ENCODE results near the gene TMEM9. TPM values are rescaled to one million over a fixed set of nuclear protein-coding genes. Genes with fewer than 3 reads are reported as not detected.

TMEM9 gene
- total and polyA plus RNA-seq, 4 donors: 30.5 to 59.5 (median 49.0) TPM

DNA sequence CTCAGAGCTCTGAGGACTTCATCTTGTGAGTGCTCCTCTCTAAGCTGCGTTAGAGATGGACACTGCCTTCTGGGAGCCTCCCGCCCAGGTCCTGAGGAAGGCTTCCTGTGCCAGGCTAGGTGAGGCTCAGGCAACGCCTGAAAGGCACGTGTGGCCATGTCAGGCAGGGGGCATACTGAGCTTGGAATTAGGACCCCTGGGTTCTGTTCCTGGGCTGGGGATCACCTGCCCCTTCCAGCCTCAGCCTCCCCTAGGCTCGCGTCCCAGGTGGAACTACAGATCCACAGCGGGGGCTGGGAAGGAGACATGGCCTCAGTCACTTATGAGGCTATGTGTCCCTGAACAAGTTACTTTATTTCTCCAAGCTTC is 17.3 kb downstream of the TMEM9 start:
- H3K4me1 ChIP-seq (ENCODE audit: control insufficient read depth in 4 of 4, insufficient read depth in 4 of 4, low read length in 3 of 4): no peaks in the 10 kb centered on the region
- peaks cover 3 to 45% (median 12%) of the 10 kb centered on the region in 4 donors for H3K36me3 ChIP-seq (ENCODE audit: control insufficient read depth in 4 of 4, insufficient read depth in 3 of 4, low read depth in 1 of 4, low read length in 3 of 4)
- WGBS: 95% methylated on average over 7 of the region's 7 CpGs
- H3K27me3 ChIP-seq (ENCODE audit: control insufficient read depth in 4 of 4, insufficient read depth in 4 of 4, low read length in 3 of 4): no peaks in the 10 kb centered on the region
- no peaks in the 10 kb centered on the region for H3K9me3 ChIP-seq (ENCODE audit: control insufficient read depth in 4 of 4, low read length in 3 of 4)
- no peak overlapping the region for H3K27ac ChIP-seq (ENCODE audit: low read depth in 1 of 2, low read length in 2 of 2)
- H3K4me3 ChIP-seq (ENCODE audit: low read depth in 1 of 3, low read length in 3 of 3): no peak overlapping the region
- no peak overlapping the region for H3K9ac ChIP-seq (ENCODE audit: low read depth in 1 of 2, low read length in 2 of 2)
- TF ChIP-seq HNF4A (conservative IDR thresholded peaks at IDR 0.05) (no peak), RAD21 (IDR thresholded peaks at IDR 0.05) (no peak), SP1 (IDR thresholded peaks at IDR 0.05) (no peak), FOXA2 (IDR thresholded peaks at IDR 0.05) (no peak), RXRA (IDR thresholded peaks at IDR 0.05) (no peak), JUND (IDR thresholded peaks at IDR 0.05) (no peak), YY1 (IDR thresholded peaks at IDR 0.05) (no peak), EGR1 (IDR thresholded peaks at IDR 0.05; ENCODE audit: low read depth in 2 of 2) (no peak), GABPA (IDR thresholded peaks at IDR 0.05 in 1 of 2, conservative IDR thresholded peaks at IDR 0.05 in 1 of 2) (no peak), FOXA1 (IDR thresholded peaks at IDR 0.05) (no peak)
- TF ChIP-seq, protein P1, sequence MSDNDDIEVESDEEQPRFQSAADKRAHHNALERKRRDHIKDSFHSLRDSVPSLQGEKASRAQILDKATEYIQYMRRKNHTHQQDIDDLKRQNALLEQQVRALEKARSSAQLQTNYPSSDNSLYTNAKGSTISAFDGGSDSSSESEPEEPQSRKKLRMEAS (IDR thresholded peaks at IDR 0.05): no peak
- TF ChIP-seq, protein P2, sequence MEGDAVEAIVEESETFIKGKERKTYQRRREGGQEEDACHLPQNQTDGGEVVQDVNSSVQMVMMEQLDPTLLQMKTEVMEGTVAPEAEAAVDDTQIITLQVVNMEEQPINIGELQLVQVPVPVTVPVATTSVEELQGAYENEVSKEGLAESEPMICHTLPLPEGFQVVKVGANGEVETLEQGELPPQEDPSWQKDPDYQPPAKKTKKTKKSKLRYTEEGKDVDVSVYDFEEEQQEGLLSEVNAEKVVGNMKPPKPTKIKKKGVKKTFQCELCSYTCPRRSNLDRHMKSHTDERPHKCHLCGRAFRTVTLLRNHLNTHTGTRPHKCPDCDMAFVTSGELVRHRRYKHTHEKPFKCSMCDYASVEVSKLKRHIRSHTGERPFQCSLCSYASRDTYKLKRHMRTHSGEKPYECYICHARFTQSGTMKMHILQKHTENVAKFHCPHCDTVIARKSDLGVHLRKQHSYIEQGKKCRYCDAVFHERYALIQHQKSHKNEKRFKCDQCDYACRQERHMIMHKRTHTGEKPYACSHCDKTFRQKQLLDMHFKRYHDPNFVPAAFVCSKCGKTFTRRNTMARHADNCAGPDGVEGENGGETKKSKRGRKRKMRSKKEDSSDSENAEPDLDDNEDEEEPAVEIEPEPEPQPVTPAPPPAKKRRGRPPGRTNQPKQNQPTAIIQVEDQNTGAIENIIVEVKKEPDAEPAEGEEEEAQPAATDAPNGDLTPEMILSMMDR (IDR thresholded peaks at IDR 0.05; ENCODE audit: low read depth, low read length, missing input control): no peak
- TF ChIP-seq, protein P3, sequence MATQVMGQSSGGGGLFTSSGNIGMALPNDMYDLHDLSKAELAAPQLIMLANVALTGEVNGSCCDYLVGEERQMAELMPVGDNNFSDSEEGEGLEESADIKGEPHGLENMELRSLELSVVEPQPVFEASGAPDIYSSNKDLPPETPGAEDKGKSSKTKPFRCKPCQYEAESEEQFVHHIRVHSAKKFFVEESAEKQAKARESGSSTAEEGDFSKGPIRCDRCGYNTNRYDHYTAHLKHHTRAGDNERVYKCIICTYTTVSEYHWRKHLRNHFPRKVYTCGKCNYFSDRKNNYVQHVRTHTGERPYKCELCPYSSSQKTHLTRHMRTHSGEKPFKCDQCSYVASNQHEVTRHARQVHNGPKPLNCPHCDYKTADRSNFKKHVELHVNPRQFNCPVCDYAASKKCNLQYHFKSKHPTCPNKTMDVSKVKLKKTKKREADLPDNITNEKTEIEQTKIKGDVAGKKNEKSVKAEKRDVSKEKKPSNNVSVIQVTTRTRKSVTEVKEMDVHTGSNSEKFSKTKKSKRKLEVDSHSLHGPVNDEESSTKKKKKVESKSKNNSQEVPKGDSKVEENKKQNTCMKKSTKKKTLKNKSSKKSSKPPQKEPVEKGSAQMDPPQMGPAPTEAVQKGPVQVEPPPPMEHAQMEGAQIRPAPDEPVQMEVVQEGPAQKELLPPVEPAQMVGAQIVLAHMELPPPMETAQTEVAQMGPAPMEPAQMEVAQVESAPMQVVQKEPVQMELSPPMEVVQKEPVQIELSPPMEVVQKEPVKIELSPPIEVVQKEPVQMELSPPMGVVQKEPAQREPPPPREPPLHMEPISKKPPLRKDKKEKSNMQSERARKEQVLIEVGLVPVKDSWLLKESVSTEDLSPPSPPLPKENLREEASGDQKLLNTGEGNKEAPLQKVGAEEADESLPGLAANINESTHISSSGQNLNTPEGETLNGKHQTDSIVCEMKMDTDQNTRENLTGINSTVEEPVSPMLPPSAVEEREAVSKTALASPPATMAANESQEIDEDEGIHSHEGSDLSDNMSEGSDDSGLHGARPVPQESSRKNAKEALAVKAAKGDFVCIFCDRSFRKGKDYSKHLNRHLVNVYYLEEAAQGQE (IDR thresholded peaks at IDR 0.05): no peak
- DNase-seq (ENCODE audit: low spot score): no peak

DNA sequence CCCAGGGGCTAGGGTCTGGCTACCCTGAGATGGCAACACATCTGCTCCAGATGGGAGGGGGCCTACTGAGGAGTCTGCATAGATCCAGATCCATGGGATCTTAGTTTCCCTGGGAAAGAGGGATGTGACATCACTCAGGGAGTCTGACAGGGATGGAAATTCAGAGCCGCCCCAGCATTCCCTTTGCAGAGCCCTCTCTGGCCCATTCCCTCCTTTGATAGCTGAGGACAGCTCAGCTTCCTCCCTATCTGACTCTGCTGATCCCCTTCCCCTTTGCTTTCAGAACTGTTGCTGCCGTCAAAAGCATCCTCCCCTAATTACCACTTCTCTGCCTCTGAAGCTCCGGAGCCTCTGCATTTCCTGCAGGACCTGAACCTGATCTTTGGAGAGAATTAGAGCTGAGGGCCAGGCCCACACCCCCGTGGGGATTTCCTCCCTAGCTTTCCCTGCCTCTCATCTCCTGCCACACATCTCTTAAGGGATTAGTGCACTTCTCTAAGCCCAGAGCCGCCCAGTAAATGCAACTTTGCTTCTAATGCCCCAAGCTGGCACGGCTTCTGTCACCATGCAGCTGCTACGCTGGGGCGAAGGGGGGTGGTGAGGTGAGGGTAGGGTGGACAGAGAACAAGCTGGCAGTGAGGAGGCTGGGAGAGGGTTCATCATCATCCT is 17.8 kb downstream of the TMEM9 start:
- H3K27me3 ChIP-seq (ENCODE audit: control insufficient read depth in 4 of 4, insufficient read depth in 4 of 4, low read length in 3 of 4): no peaks in the 10 kb centered on the region
- H3K4me3 ChIP-seq (ENCODE audit: low read depth in 1 of 3, low read length in 3 of 3): no peak overlapping the region
- peaks cover 3 to 44% (median 12%) of the 10 kb centered on the region in 4 donors for H3K36me3 ChIP-seq (ENCODE audit: control insufficient read depth in 4 of 4, insufficient read depth in 3 of 4, low read depth in 1 of 4, low read length in 3 of 4)
- H3K9me3 ChIP-seq (ENCODE audit: control insufficient read depth in 4 of 4, low read length in 3 of 4): no peaks in the 10 kb centered on the region
- H3K4me1 ChIP-seq (ENCODE audit: control insufficient read depth in 4 of 4, insufficient read depth in 4 of 4, low read length in 3 of 4): no peaks in the 10 kb centered on the region
- WGBS: 92% methylated on average over 8 of the region's 8 CpGs
- no peak for DNase-seq (ENCODE audit: low spot score)
- H3K27ac ChIP-seq (ENCODE audit: low read depth in 1 of 2, low read length in 2 of 2): no peak overlapping the region
- H3K9ac ChIP-seq (ENCODE audit: low read depth in 1 of 2, low read length in 2 of 2): no peak overlapping the region
- TF ChIP-seq GABPA (IDR thresholded peaks at IDR 0.05 in 1 of 2, conservative IDR thresholded peaks at IDR 0.05 in 1 of 2) (no peak), SP1 (IDR thresholded peaks at IDR 0.05) (no peak), NR2F2 (IDR thresholded peaks at IDR 0.05) (no peak), FOXA2 (IDR thresholded peaks at IDR 0.05) (no peak), HNF4G (IDR thresholded peaks at IDR 0.05) (no peak), EGR1 (IDR thresholded peaks at IDR 0.05; ENCODE audit: low read depth in 2 of 2) (no peak), YY1 (IDR thresholded peaks at IDR 0.05) (no peak), RAD21 (IDR thresholded peaks at IDR 0.05) (no peak), JUND (IDR thresholded peaks at IDR 0.05) (no peak), HNF4A (conservative IDR thresholded peaks at IDR 0.05) (no peak)
- TF ChIP-seq, protein P3 (IDR thresholded peaks at IDR 0.05): no peak
- TF ChIP-seq, protein P4, sequence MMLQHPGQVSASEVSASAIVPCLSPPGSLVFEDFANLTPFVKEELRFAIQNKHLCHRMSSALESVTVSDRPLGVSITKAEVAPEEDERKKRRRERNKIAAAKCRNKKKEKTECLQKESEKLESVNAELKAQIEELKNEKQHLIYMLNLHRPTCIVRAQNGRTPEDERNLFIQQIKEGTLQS (IDR thresholded peaks at IDR 0.05): no peak
- TF ChIP-seq, protein P5, sequence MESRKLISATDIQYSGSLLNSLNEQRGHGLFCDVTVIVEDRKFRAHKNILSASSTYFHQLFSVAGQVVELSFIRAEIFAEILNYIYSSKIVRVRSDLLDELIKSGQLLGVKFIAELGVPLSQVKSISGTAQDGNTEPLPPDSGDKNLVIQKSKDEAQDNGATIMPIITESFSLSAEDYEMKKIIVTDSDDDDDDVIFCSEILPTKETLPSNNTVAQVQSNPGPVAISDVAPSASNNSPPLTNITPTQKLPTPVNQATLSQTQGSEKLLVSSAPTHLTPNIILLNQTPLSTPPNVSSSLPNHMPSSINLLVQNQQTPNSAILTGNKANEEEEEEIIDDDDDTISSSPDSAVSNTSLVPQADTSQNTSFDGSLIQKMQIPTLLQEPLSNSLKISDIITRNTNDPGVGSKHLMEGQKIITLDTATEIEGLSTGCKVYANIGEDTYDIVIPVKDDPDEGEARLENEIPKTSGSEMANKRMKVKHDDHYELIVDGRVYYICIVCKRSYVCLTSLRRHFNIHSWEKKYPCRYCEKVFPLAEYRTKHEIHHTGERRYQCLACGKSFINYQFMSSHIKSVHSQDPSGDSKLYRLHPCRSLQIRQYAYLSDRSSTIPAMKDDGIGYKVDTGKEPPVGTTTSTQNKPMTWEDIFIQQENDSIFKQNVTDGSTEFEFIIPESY (IDR thresholded peaks at IDR 0.05): no peak
- TF ChIP-seq, protein P2 (IDR thresholded peaks at IDR 0.05; ENCODE audit: low read depth, low read length, missing input control): no peak

All from liver (tissue), 9 donors.